HEK293 (cell line): ENCODE data around the gene SLC33A1.

ENCODE experiments used
- ZNF530 ChIP-seq: fragments of 450-650 bp; formaldehyde crosslinking; IDR thresholded peaks from 2 replicates; pipeline ENCODE4 v1.5.1; 2016; ENCODE audit warnings: low read depth, missing biosample characterization, missing genetic modification characterization
- TF ChIP-seq, protein P1 (sequence below): fragments of 450-650 bp; formaldehyde crosslinking; IDR thresholded peaks from 2 replicates; pipeline ENCODE4 v1.5.1; 2016; ENCODE audit warnings: missing biosample characterization, missing genetic modification characterization
- TF ChIP-seq, protein P2 (sequence below): fragments of 450-650 bp; formaldehyde crosslinking; IDR thresholded peaks from 2 replicates; pipeline ENCODE4 v1.5.1; 2016; ENCODE audit warnings: missing biosample characterization, missing genetic modification characterization, low read depth

DNA sequence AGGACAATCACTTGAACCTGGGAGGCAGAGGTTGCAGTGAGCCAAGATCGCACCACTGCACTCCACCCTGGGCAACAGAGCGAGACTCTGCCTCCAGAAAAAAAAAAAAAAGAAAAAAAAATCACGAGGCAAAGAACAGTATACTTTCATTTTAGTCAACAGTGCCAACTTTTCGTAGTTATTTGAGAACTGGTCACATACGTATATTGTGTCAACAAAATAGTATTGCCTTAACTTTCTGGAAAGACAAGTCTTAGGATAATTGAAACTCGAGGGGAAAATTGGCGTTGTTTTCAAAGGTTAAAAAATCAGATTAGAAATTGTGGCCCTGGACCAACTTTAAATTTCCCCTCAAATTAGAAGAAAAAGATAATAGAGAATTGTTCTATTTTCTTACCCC is 30.1 kb upstream of the SLC33A1 start:
- TF ChIP-seq, protein P1, sequence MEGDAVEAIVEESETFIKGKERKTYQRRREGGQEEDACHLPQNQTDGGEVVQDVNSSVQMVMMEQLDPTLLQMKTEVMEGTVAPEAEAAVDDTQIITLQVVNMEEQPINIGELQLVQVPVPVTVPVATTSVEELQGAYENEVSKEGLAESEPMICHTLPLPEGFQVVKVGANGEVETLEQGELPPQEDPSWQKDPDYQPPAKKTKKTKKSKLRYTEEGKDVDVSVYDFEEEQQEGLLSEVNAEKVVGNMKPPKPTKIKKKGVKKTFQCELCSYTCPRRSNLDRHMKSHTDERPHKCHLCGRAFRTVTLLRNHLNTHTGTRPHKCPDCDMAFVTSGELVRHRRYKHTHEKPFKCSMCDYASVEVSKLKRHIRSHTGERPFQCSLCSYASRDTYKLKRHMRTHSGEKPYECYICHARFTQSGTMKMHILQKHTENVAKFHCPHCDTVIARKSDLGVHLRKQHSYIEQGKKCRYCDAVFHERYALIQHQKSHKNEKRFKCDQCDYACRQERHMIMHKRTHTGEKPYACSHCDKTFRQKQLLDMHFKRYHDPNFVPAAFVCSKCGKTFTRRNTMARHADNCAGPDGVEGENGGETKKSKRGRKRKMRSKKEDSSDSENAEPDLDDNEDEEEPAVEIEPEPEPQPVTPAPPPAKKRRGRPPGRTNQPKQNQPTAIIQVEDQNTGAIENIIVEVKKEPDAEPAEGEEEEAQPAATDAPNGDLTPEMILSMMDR (tag by site-specific recombination): no peak
- TF ChIP-seq ZNF530 (tag by site-specific recombination): no peak
- TF ChIP-seq, protein P2, sequence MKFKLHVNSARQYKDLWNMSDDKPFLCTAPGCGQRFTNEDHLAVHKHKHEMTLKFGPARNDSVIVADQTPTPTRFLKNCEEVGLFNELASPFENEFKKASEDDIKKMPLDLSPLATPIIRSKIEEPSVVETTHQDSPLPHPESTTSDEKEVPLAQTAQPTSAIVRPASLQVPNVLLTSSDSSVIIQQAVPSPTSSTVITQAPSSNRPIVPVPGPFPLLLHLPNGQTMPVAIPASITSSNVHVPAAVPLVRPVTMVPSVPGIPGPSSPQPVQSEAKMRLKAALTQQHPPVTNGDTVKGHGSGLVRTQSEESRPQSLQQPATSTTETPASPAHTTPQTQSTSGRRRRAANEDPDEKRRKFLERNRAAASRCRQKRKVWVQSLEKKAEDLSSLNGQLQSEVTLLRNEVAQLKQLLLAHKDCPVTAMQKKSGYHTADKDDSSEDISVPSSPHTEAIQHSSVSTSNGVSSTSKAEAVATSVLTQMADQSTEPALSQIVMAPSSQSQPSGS (tag by site-specific recombination): no peak
